Stimulated activated CD8-positive, alpha-beta memory T cell treated with anti-CD3 and anti-CD28 coated beads, Interleukin-12 subunit alpha, Interleukin-12 subunit beta, amount 100 ng/mL, for 1 hour (primary cell): ENCODE data around the gene NUP54.
A peak's percentile ranks its signal among the peaks of the same experiment; 100 is the strongest.

Source experiments
- DNase-seq: peaks from one replicate; pipeline ENCODE4 v3.0.0-alpha.2; 2020; ENCODE audit warnings: low read depth

NUP54 gene

GRCh38 chr4:76148142-76148865, at the start of gene NUP54:
NUP54 (minus strand) TSS chr4:76148397; CDS start chr4:76148374, 23 bp downstream.
- peak; percentile 91 for DNase-seq

- no peak for DNase-seq
Observed at GRCh38 chr4:76197031-76197743, 49.0 kb upstream of the NUP54 start.

GRCh38 chr4:76196376-76196775, 48.2 kb upstream of the NUP54 start:
- no peak for DNase-seq

GRCh38 chr4:76195326-76195725, 47.1 kb upstream of the NUP54 start:
- no peak for DNase-seq

- DNase-seq: no peak
Observed at GRCh38 chr4:76194325-76194724, 46.1 kb upstream of the NUP54 start.

GRCh38 chr4:76192236-76192635, 44.0 kb upstream of the NUP54 start:
- no peak for DNase-seq

- DNase-seq: no peak
Observed at GRCh38 chr4:76188557-76188956, 40.4 kb upstream of the NUP54 start.

GRCh38 chr4:76188149-76188548, 40.0 kb upstream of the NUP54 start:
- DNase-seq: no peak

- DNase-seq: no peak
Observed at GRCh38 chr4:76187152-76187551, 39.0 kb upstream of the NUP54 start.

GRCh38 chr4:76182463-76182862, 34.3 kb upstream of the NUP54 start:
- no peak for DNase-seq

GRCh38 chr4:76179398-76180318, 31.5 kb upstream of the NUP54 start:
- DNase-seq: peak; percentile 74

- DNase-seq: no peak
Observed at GRCh38 chr4:76178296-76178695, 30.1 kb upstream of the NUP54 start.

- no peak for DNase-seq
Observed at GRCh38 chr4:76177709-76178108, 29.5 kb upstream of the NUP54 start.

- no peak for DNase-seq
Observed at GRCh38 chr4:76175336-76175735, 27.1 kb upstream of the NUP54 start.

GRCh38 chr4:76174216-76174615, 26.0 kb upstream of the NUP54 start:
- DNase-seq: no peak

GRCh38 chr4:76168688-76169087, 20.5 kb upstream of the NUP54 start:
- no peak for DNase-seq

- no peak for DNase-seq
Observed at GRCh38 chr4:76166480-76166879, 18.3 kb upstream of the NUP54 start.

- no peak for DNase-seq
Observed at GRCh38 chr4:76160355-76160754, 12.2 kb upstream of the NUP54 start.

GRCh38 chr4:76156635-76157034, 8.4 kb upstream of the NUP54 start:
- no peak for DNase-seq

- no peak for DNase-seq
Observed at GRCh38 chr4:76155979-76156378, 7.8 kb upstream of the NUP54 start.

GRCh38 chr4:76153356-76153755, 5.2 kb upstream of the NUP54 start:
- no peak for DNase-seq

- peak; percentile 8 for DNase-seq
Observed at GRCh38 chr4:76147454-76148141, 599 bp downstream of the NUP54 start.
